ENCODE data around the gene DENND11. TPM values are rescaled to one million over a fixed set of nuclear protein-coding genes. Genes with fewer than 3 reads are reported as not detected.

Gene DENND11
- total RNA-seq, 2 donors from 2014 or later: 43.2 to 48.7 TPM

DNA sequence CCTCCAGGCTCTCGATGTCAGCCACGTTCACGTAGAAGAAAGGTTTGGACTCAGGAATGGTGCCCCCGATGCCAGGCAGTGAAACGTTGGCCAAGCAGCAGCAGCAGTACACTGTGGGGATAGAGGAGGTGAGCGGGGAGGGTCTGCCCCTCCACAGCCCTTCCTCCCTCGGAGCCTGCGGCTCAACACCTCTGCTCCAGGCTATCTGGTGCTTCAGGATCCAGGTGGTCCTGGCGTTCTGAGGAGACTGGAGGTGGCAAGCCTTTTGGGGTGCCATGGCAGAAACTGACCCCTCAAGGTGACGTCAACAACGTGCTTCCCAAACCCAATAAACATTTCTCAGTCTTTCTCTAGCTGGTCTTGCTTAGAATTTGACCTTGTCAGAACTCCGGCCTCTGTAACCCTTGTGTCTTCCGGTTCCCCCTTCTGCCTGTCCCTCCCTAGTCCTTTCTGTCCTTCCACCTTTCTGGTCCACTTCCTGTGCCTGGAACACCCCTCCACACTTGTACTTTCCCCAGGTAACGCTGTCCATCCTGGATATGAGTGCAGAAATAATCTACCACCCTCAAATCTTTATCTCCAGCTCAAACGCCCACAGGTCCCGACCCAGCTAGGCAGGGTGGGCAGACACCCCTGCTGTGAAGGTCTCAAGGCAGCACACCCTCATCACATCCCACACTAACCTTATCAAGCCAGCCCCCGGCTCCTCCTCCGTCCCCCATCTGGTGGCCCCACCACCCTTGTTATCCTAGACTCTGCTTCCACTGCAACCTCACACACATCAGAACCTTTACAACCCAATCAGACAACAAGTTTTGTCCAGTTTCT lies 36.5 kb downstream of the DENND11 start:
- ATAC-seq (replicated peaks in 1 of 2) (no peak), DNase-seq (no peak)
- Mint-ChIP-seq H3K27me3 (ENCODE audit: low read depth) (no peaks in the 10 kb centered on the region), H3K27ac (no peak overlapping the region), H3K4me1 (ENCODE audit: low read depth) (peaks cover 11% of the 10 kb centered on the region), H3K9me3 (no peaks in the 10 kb centered on the region), H3K36me3 (ENCODE audit: insufficient read depth in 2 of 2) (peaks cover 2 to 3% of the 10 kb centered on the region in 2 donors), H3K4me3 (no peak overlapping the region)

- Mint-ChIP-seq H3K36me3 (ENCODE audit: insufficient read depth in 2 of 2) (peaks cover 2 to 6% of the 10 kb centered on the region in 2 donors), H3K4me3 (no peak overlapping the region), H3K4me1 (ENCODE audit: low read depth) (peaks cover 12% of the 10 kb centered on the region), H3K27ac (no peak overlapping the region), H3K9me3 (no peaks in the 10 kb centered on the region), H3K27me3 (ENCODE audit: low read depth) (no peaks in the 10 kb centered on the region)
- ATAC-seq (replicated peaks in 1 of 2) (no peak), DNase-seq (no peak)
These were observed 37.5 kb downstream of the DENND11 start for GRCh38 chr7:141664450-141664849.

DNA sequence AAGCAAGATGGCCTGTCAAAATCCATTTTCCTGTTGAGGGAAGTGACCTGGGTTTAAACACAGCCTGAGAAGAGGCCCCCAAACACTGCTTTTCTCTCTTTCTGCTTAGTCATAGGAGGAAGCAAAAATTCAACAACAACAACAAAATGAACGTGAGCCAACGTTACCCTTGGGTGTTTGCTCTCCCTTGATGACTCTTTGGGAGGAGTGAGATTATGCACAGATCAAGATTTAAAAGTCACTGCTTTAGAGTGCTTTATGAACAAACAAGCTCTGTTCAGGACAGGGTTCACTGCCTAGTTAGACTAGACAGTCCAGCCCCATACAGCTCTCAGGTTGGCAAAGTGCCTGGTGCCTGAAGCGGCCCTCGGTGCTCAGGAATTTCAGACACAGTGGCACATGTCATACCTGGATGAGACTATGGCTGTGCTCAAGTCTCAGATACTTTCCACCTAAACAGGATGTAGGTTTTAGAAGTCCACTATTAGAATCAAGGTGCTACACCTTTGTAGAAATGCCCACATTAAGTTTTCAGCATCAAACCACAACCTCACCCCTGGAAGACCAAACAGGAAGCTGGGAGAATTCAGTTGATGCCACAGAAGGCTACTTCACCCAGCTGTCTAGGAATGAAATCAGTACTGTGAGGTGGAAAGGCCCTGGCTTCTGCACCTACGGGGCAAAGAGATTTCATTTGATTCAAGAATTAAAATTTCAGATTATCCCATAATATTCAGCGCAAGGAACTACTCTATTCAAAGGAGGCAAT lies 38.7 kb downstream of the DENND11 start:
- Mint-ChIP-seq H3K4me1 (ENCODE audit: low read depth) (peaks cover 12% of the 10 kb centered on the region), H3K9me3 (no peaks in the 10 kb centered on the region), H3K4me3 (no peak overlapping the region), H3K27me3 (ENCODE audit: low read depth) (no peaks in the 10 kb centered on the region), H3K36me3 (ENCODE audit: insufficient read depth in 2 of 2) (peaks cover 2 to 6% of the 10 kb centered on the region in 2 donors), H3K27ac (peak overlapping the region; percentile 76)
- DNase-seq (no peak), ATAC-seq (replicated peaks in 1 of 2) (peak; percentile 11 to 47)

GRCh38 chr7:141660259-141660658 lies 41.7 kb downstream of the DENND11 start:
- Mint-ChIP-seq H3K9me3 (no peaks in the 10 kb centered on the region), H3K27ac (peak overlapping the region; percentile 61), H3K36me3 (ENCODE audit: insufficient read depth in 2 of 2) (peaks cover 2 to 10% of the 10 kb centered on the region in 2 donors), H3K4me3 (no peak overlapping the region), H3K4me1 (ENCODE audit: low read depth) (peaks cover 12% of the 10 kb centered on the region), H3K27me3 (ENCODE audit: low read depth) (no peaks in the 10 kb centered on the region)
- no peak for DNase-seq
- ATAC-seq (replicated peaks in 1 of 2): peak in 1 of 2 donors; percentile 53

DNA sequence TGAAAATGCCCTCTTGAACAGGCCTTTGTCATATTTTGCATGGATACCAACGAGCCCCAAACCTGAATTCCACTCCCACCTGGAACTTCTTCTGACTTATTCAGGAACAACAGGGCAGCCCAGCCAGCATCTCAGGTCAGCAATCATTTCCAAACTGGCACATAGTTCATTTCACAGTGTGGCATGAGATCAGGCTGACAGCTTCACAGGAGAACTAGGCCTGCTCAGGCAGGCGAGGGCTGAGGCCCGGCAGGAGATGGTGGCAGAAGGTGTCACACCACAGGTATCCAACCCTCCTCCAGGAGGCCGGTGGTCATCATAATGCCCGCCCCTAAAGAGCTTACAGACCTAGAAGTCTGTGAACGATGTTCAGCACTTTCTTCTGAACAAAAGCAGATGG lies 42.5 kb downstream of the DENND11 start:
- no peak for ATAC-seq (replicated peaks in 1 of 2)
- peaks cover 2 to 10% of the 10 kb centered on the region in 2 donors for H3K36me3 Mint-ChIP-seq (ENCODE audit: insufficient read depth in 2 of 2)
- peak overlapping the region; percentile 61 for H3K27ac Mint-ChIP-seq
- H3K4me3 Mint-ChIP-seq: no peak overlapping the region
- no peaks in the 10 kb centered on the region for H3K9me3 Mint-ChIP-seq
- H3K4me1 Mint-ChIP-seq (ENCODE audit: low read depth): peaks cover 15% of the 10 kb centered on the region
- H3K27me3 Mint-ChIP-seq (ENCODE audit: low read depth): no peaks in the 10 kb centered on the region
- no peak for DNase-seq

DNA sequence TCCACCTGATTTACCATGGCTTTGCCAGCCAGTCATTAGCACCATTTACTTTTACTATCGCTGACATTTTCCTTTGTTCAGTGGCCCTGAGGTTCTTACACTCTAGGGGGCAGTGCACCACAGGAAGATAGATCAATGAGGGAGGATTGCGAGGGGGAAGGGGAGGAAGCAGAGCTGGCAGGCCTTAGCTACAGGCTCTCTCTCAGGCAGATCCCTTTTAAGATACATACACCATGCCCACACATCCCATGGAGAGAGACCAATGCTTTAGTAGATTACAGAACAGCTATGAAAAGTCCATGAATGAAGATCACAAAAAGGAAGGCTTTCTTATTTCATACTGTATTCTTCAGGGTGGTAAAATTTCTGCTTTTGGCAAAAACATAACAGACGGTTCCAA lies 47.4 kb downstream of the DENND11 start:
- Mint-ChIP-seq H3K27ac (peak overlapping the region; percentile 88), H3K27me3 (ENCODE audit: low read depth) (no peaks in the 10 kb centered on the region), H3K9me3 (no peaks in the 10 kb centered on the region), H3K4me3 (no peak overlapping the region), H3K4me1 (ENCODE audit: low read depth) (peaks cover 7% of the 10 kb centered on the region), H3K36me3 (ENCODE audit: insufficient read depth in 2 of 2) (peaks cover 2 to 7% of the 10 kb centered on the region in 2 donors)
- ATAC-seq (replicated peaks in 1 of 2): peak; percentile 90 to 92
- peak; percentile 64 to 65 for DNase-seq

DNA sequence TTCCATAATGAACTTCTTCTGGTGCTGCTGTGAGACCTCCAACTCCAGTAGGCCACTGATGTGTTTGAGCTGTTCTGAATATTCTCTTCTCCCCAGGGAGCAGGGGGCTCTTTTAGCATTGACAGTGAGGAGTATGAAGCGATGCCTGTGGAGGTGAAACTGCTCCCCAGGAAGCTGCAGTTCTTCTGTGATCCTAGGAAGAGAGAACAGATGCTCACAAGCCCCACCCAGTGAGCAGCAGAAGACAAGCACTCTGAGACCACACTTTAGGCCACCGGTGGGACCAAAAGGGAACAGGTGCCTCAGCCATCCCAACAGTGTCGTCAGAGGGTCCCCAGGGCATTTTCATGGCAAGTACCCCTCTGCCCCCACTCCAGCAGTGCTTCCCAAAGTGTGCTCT lies 49.3 kb downstream of the DENND11 start:
- Mint-ChIP-seq H3K9me3 (no peaks in the 10 kb centered on the region), H3K36me3 (ENCODE audit: insufficient read depth in 2 of 2) (peaks cover 2 to 6% of the 10 kb centered on the region in 2 donors), H3K27ac (no peak overlapping the region), H3K4me3 (no peak overlapping the region), H3K27me3 (ENCODE audit: low read depth) (no peaks in the 10 kb centered on the region), H3K4me1 (ENCODE audit: low read depth) (peaks cover 7% of the 10 kb centered on the region)
- ATAC-seq (replicated peaks in 1 of 2): no peak
- no peak for DNase-seq

Other genes starting within 250 kb of the DENND11 start
- gene AGK, start 150.8 kb downstream of the DENND11 start, total RNA-seq: 10 to 100 TPM; 34.8 to 48.5 TPM
- gene WEE2, start 6.2 kb upstream of the DENND11 start, total RNA-seq: not detected
- gene SSBP1, start 36.2 kb upstream of the DENND11 start, total RNA-seq: 100 to 1,000 TPM; 126 to 131 TPM
- gene TAS2R3, start 61.9 kb upstream of the DENND11 start, total RNA-seq: 1 to 10 TPM; 1.8 TPM
- gene TAS2R4, start 74.5 kb upstream of the DENND11 start, total RNA-seq: 1 to 10 TPM; 1.1 to 1.4 TPM
- gene TAS2R5, start 88.1 kb upstream of the DENND11 start, total RNA-seq: 1 to 10 TPM; 1.3 to 2.3 TPM
- gene PRSS37, start 139.3 kb upstream of the DENND11 start, total RNA-seq: not detected
- gene OR9A4, start 214.2 kb upstream of the DENND11 start, total RNA-seq: not detected
- gene CLEC5A, start 244.8 kb upstream of the DENND11 start, total RNA-seq: not detected